ENCODE data around the gene TAC3. TPM values are rescaled to one million over a fixed set of nuclear protein-coding genes. Genes with fewer than 3 reads are reported as not detected.
A peak's percentile ranks its signal among the peaks of the same experiment; 100 is the strongest.

TAC3 gene
- polyA plus RNA-seq, 1 donor, result 13.5 TPM

DNA sequence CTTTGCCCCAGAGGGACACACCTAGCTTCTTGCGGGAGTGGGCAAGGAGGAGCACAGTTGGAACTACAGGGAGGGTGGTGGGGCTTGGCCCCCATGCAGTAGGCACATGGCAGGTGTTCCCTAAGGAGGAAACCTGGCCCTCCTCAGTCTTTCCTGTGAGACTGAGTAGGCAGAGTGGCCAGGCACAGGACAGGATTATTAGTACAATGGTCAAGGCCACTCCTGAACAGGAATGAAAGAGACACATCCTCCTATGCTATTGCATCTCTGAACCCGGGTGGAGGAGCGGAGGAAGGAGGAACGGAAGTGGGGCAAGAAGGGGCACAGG lies 32.8 kb upstream of the TAC3 start:
- Histone ChIP-seq H3K27ac (ENCODE audit: low read length) (peak overlapping the region; percentile 81), H3K27me3 (ENCODE audit: control insufficient read depth, insufficient read depth, low read length) (no peaks in the 10 kb centered on the region), H3K4me1 (ENCODE audit: control insufficient read depth, insufficient read depth, low read length) (peaks cover 38% of the 10 kb centered on the region), H3K36me3 (ENCODE audit: control insufficient read depth, insufficient read depth, low read length) (peaks cover 34% of the 10 kb centered on the region), H3K9me3 (ENCODE audit: control insufficient read depth, low read depth, low read length) (no peaks in the 10 kb centered on the region), H3K4me3 (ENCODE audit: low read length) (peak overlapping the region; percentile 54)
- WGBS (ENCODE audit: insufficient coverage, low lambda C conversion rate), result no CpG with 5 or more reads among the region's 4 CpGs
- DNase-seq, result peak; percentile 58 to 87

DNA sequence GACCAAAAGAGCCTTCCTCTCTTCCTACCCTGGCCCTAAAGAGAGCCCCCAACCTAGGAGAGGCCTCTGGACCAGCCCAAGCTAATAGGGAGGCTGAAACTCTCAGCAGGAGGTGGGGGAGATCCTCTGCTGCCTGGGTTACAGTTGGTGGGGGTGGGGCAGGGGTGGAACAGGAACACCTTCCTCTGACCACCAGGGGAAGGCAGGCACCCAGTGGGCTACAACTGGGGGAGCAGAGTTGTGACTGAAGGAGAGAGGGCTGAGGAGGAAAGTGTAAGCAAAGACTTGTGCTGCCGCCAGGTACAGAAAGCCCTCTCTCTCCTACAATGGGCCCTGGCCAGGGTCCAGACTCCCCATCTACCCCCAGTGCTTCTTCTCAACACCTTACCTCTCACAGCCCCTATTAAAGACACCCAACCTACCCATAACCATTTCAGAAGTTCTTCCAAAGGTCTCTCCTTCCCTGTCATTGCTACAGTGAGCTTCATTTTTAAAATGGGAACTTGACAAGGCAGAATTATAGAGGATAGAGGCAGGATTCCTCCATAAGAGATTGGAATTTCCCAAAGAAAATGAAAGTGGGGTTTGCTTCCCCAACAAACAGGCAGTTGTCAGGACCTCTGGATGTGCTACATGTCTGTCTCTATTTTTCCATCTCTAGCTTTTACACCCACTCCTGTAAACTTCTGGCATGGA lies 32.2 kb upstream of the TAC3 start:
- Histone ChIP-seq H3K4me1 (ENCODE audit: control insufficient read depth, insufficient read depth, low read length) (peaks cover 38% of the 10 kb centered on the region), H3K9me3 (ENCODE audit: control insufficient read depth, low read depth, low read length) (no peaks in the 10 kb centered on the region), H3K27ac (ENCODE audit: low read length) (peak overlapping the region; percentile 81), H3K4me3 (ENCODE audit: low read length) (peak overlapping the region; percentile 54), H3K27me3 (ENCODE audit: control insufficient read depth, insufficient read depth, low read length) (no peaks in the 10 kb centered on the region), H3K36me3 (ENCODE audit: control insufficient read depth, insufficient read depth, low read length) (peaks cover 39% of the 10 kb centered on the region)
- WGBS (ENCODE audit: insufficient coverage, low lambda C conversion rate), result no CpG with 5 or more reads among the region's 1 CpG
- no peak for DNase-seq

DNA sequence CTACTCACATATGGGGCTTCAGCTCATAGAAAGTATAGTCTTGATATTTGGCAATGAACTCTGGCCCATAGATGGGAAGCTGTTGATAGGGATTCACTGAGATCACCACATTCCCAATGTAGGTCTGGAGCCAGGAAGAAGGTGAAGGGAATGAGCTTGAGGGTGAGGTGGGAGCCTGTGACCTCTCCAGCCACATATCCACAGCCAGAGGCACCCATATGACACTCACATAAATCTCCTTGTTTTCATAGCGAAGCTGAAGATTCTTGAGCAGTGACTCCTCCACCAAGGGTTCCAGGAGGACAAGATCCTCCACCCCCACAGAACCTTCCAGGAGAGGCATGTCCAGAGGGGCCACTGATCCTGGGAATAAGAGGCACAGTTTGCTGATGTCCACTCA lies 31.7 kb upstream of the TAC3 start:
- H3K36me3 ChIP-seq (ENCODE audit: control insufficient read depth, insufficient read depth, low read length), result peaks cover 45% of the 10 kb centered on the region
- no peaks in the 10 kb centered on the region for H3K27me3 ChIP-seq (ENCODE audit: control insufficient read depth, insufficient read depth, low read length)
- DNase-seq, result no peak
- H3K27ac ChIP-seq (ENCODE audit: low read length), result peak overlapping the region; percentile 81
- H3K9me3 ChIP-seq (ENCODE audit: control insufficient read depth, low read depth, low read length), result no peaks in the 10 kb centered on the region
- peak overlapping the region; percentile 54 for H3K4me3 ChIP-seq (ENCODE audit: low read length)
- no CpG with 5 or more reads among the region's 1 CpG for WGBS (ENCODE audit: insufficient coverage, low lambda C conversion rate)
- peaks cover 38% of the 10 kb centered on the region for H3K4me1 ChIP-seq (ENCODE audit: control insufficient read depth, insufficient read depth, low read length)

DNA sequence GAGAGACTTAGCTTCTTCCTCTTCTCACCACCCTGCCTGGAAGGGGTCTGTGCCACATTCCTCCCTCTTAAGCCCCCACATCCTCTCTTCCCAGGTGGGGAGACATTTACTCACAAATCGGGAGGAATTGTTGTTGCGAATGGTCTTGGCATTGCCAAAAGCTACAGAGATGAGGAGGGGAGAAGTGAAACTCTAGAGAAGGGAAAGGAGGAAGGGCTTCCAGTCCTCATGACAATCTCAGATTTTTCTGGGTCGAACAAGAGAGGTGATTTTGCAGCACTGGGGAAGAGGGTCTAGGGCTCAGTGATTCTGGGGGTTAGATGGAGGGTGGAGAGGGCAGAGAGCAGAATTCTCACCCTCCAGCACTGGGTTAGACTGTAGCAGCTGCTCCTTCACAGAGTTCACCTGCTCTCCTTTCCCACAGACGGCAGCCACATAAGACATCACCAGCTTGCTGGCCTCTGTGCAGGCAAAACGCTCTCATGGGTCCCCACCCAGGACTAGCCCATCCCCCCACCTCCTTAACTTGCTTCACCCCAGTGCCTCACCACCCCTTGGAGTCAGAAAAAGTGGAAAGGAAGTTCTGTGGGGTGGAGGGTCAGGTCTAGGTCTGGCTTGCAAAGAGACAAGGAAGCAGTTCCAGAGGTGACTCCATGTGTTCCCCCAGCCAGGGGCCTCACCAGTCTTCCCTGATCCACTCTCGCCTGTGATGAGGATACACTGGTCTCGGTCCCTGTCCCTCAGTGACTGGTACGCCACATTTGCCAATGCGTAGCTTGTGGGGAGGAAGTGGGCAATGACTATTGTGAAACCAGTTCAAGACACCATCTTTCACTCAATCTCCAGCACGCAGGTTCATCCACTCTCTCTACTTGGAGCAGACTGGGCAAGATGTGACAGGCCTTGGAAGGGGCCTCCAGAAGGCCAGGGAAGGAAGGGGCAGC lies 30.9 kb upstream of the TAC3 start:
- no CpG with 5 or more reads among the region's 10 CpGs for WGBS (ENCODE audit: insufficient coverage, low lambda C conversion rate)
- H3K9me3 ChIP-seq (ENCODE audit: control insufficient read depth, low read depth, low read length), result no peaks in the 10 kb centered on the region
- peaks cover 53% of the 10 kb centered on the region for H3K36me3 ChIP-seq (ENCODE audit: control insufficient read depth, insufficient read depth, low read length)
- peaks cover 38% of the 10 kb centered on the region for H3K4me1 ChIP-seq (ENCODE audit: control insufficient read depth, insufficient read depth, low read length)
- DNase-seq, result no peak
- peak overlapping the region; percentile 54 for H3K4me3 ChIP-seq (ENCODE audit: low read length)
- peak overlapping the region; percentile 81 for H3K27ac ChIP-seq (ENCODE audit: low read length)
- no peaks in the 10 kb centered on the region for H3K27me3 ChIP-seq (ENCODE audit: control insufficient read depth, insufficient read depth, low read length)

DNA sequence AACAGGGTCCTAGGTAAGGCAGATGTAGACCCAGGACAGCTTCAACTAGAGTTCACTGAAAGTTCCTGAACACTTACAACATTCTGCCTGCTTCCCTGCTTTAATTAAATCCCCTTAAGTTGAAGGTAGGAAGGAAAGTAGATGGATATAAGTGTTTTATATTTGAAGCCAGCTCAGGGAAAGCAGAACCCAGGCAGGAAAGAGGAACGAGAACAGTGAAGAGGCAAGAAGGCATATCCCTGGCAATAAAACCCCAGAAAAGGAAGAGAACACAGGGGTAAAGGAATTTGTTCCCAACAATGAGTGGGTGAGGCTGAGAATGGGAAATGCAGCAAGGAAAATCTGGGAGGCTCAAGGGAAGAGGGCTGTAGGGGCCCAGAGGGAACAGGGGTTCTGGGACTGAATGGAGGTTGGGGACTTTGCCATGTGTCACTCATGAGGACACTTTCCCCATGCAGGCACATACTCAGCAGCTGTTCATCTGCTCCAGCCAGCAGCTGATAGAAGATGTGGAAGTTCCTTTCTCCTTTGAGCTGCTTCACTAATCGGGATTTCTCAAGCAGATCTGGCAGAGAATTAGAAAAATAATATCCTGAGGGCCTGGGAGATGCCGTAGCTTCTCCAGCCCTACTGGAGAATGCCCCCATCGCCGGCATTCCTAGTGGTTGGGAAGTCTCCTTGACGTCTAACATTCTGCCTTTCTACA lies 29.9 kb upstream of the TAC3 start:
- Histone ChIP-seq H3K27me3 (ENCODE audit: control insufficient read depth, insufficient read depth, low read length) (no peaks in the 10 kb centered on the region), H3K9me3 (ENCODE audit: control insufficient read depth, low read depth, low read length) (no peaks in the 10 kb centered on the region), H3K4me1 (ENCODE audit: control insufficient read depth, insufficient read depth, low read length) (peaks cover 34% of the 10 kb centered on the region), H3K36me3 (ENCODE audit: control insufficient read depth, insufficient read depth, low read length) (peaks cover 59% of the 10 kb centered on the region), H3K27ac (ENCODE audit: low read length) (no peak overlapping the region), H3K4me3 (ENCODE audit: low read length) (no peak overlapping the region)
- DNase-seq, result no peak
- 73% methylated on average over 2 of the region's 6 CpGs for WGBS (ENCODE audit: insufficient coverage, low lambda C conversion rate)

DNA sequence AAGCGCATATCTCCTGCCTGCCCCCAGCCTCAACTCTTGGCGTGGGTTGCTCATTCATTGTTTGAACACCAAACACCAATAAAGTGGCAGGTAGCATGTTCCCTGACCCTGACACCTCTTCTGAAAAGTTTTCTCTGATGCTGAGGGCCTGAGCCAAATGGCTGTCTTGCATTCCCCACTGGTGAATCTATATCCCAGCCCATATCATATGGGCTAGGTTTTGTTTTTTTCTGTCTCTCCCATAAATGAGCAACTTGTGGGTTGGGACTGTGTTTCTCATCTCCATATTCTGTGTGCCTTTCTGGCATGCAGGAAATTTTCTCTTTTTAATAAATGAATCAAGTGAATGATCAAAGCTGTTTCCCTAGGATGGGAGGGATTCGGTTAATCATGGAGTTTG lies 28.6 kb upstream of the TAC3 start:
- H3K4me1 ChIP-seq (ENCODE audit: control insufficient read depth, insufficient read depth, low read length), result peaks cover 23% of the 10 kb centered on the region
- H3K36me3 ChIP-seq (ENCODE audit: control insufficient read depth, insufficient read depth, low read length), result peaks cover 72% of the 10 kb centered on the region
- no peak overlapping the region for H3K4me3 ChIP-seq (ENCODE audit: low read length)
- H3K27ac ChIP-seq (ENCODE audit: low read length), result no peak overlapping the region
- no peaks in the 10 kb centered on the region for H3K9me3 ChIP-seq (ENCODE audit: control insufficient read depth, low read depth, low read length)
- no peaks in the 10 kb centered on the region for H3K27me3 ChIP-seq (ENCODE audit: control insufficient read depth, insufficient read depth, low read length)
- DNase-seq, result no peak
- 100% methylated on average over 1 of the region's 3 CpGs for WGBS (ENCODE audit: insufficient coverage, low lambda C conversion rate)

DNA sequence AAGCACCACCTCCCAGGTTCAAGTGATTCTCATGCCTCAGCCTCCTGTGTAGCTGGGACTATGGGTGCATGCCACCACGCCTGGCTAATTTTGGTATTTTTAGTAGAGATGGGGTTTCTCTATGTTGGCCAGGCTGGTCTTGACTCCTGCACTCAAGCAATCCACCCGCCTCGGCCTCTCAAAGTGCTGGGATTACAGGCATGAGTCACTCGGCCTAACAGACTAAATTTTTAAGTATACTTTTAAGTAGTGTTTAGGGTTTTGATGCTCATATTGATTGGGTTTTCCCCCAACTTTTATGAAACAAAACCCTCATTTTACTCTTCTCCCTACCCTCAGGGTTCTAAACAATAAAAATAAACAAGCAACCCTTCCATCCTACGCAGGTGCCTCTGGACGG lies 28.1 kb upstream of the TAC3 start:
- no peaks in the 10 kb centered on the region for H3K27me3 ChIP-seq (ENCODE audit: control insufficient read depth, insufficient read depth, low read length)
- WGBS (ENCODE audit: insufficient coverage, low lambda C conversion rate), result 80% methylated on average over 1 of the region's 6 CpGs
- H3K27ac ChIP-seq (ENCODE audit: low read length), result no peak overlapping the region
- no peak overlapping the region for H3K4me3 ChIP-seq (ENCODE audit: low read length)
- H3K36me3 ChIP-seq (ENCODE audit: control insufficient read depth, insufficient read depth, low read length), result peaks cover 74% of the 10 kb centered on the region
- H3K4me1 ChIP-seq (ENCODE audit: control insufficient read depth, insufficient read depth, low read length), result peaks cover 23% of the 10 kb centered on the region
- DNase-seq, result no peak
- no peaks in the 10 kb centered on the region for H3K9me3 ChIP-seq (ENCODE audit: control insufficient read depth, low read depth, low read length)

DNA sequence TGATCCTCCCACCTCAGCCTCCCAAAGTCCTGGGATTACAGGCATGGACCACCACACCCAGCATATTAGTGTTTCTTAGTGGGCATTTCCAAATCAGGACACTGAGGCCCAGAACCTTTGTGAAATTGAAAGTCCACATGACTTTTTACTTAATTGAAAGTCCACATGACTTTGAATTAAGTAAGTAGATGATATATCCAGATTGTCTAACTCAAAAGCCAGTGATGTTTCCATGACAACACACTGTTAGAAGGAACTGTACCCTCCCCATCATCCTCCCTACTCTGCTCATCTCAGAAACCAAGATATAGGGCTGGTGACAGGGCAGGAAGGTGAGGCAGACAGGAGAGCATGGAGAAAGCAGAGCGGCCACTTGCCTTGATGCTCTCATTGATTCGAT lies 26.4 kb upstream of the TAC3 start:
- no peak for DNase-seq
- Histone ChIP-seq H3K27me3 (ENCODE audit: control insufficient read depth, insufficient read depth, low read length) (no peaks in the 10 kb centered on the region), H3K9me3 (ENCODE audit: control insufficient read depth, low read depth, low read length) (no peaks in the 10 kb centered on the region), H3K36me3 (ENCODE audit: control insufficient read depth, insufficient read depth, low read length) (peaks cover 89% of the 10 kb centered on the region), H3K4me3 (ENCODE audit: low read length) (no peak overlapping the region), H3K4me1 (ENCODE audit: control insufficient read depth, insufficient read depth, low read length) (peaks cover 19% of the 10 kb centered on the region), H3K27ac (ENCODE audit: low read length) (no peak overlapping the region)
- no CpG with 5 or more reads among the region's 2 CpGs for WGBS (ENCODE audit: insufficient coverage, low lambda C conversion rate)

DNA sequence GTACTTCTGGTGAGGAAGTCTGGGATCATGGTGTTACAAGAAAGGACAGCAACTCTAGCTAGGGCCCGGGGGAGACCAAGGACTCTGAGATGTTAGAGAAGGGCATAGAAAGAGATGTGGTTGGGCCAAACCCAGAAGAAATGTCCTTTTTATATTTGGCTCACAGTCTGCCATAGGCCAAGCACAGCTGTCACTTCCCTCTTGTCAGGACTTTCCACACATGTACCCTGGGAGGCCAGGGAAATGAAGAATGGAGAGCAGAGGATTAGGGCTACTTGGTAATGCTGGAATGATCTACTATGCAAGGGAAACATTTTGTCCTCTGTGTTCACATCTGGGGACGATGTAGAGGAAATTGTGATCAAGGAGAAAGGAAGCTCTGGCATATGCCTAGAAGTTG lies 24.4 kb upstream of the TAC3 start:
- no peak overlapping the region for H3K27ac ChIP-seq (ENCODE audit: low read length)
- peaks cover 2% of the 10 kb centered on the region for H3K4me1 ChIP-seq (ENCODE audit: control insufficient read depth, insufficient read depth, low read length)
- DNase-seq, result no peak
- H3K36me3 ChIP-seq (ENCODE audit: control insufficient read depth, insufficient read depth, low read length), result peaks cover 88% of the 10 kb centered on the region
- no peaks in the 10 kb centered on the region for H3K27me3 ChIP-seq (ENCODE audit: control insufficient read depth, insufficient read depth, low read length)
- no peaks in the 10 kb centered on the region for H3K9me3 ChIP-seq (ENCODE audit: control insufficient read depth, low read depth, low read length)
- H3K4me3 ChIP-seq (ENCODE audit: low read length), result no peak overlapping the region
- 80% methylated on average over 1 of the region's 2 CpGs for WGBS (ENCODE audit: insufficient coverage, low lambda C conversion rate)

DNA sequence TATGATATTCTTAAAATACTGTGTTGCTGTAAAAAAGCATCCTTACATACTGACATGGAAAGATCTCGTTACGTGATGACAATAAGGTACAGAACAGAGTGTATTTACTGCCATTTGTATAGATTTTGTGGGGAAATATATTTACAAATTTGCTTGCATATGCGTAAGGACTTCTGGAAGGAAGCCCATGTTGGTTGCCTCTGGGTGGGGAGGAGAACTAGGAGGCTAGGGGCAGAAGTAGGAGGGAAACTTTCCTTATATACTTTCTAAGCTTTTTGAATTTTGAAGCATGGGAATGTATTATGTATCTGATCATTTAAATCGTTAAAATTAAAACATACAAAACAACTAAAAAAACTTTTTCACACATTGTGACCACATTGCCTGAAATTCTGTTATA lies 23.9 kb upstream of the TAC3 start:
- Histone ChIP-seq H3K27ac (ENCODE audit: low read length) (no peak overlapping the region), H3K4me3 (ENCODE audit: low read length) (no peak overlapping the region), H3K9me3 (ENCODE audit: control insufficient read depth, low read depth, low read length) (no peaks in the 10 kb centered on the region), H3K36me3 (ENCODE audit: control insufficient read depth, insufficient read depth, low read length) (peaks cover 89% of the 10 kb centered on the region), H3K27me3 (ENCODE audit: control insufficient read depth, insufficient read depth, low read length) (no peaks in the 10 kb centered on the region), H3K4me1 (ENCODE audit: control insufficient read depth, insufficient read depth, low read length) (no peaks in the 10 kb centered on the region)
- WGBS (ENCODE audit: insufficient coverage, low lambda C conversion rate), result 100% methylated on average over 1 of the region's 4 CpGs
- DNase-seq, result no peak
